Nephron progenitor cell (in vitro differentiated cells): ENCODE measurements around the gene MED17.
A peak's percentile ranks its signal among the peaks of the same experiment; 100 is the strongest.

ENCODE experiments used
- DNase-seq: peaks from one replicate; pipeline ENCODE4 v3.0.0; 2021
- H3K27ac Mint-ChIP-seq: 2 replicates; pipeline ENCODE4 v1.8.0; 2021; ENCODE audit warnings: mild to moderate bottlenecking, moderate library complexity, mixed read lengths
- H3K27me3 Mint-ChIP-seq: 2 replicates; pipeline ENCODE4 v1.8.0; 2021; ENCODE audit warnings: mild to moderate bottlenecking, low read depth, mixed read lengths; ENCODE audit not compliant: poor library complexity
- H3K36me3 Mint-ChIP-seq: 2 replicates; pipeline ENCODE4 v1.8.0; 2021; ENCODE audit warnings: low read depth, mixed read lengths
- H3K4me1 Mint-ChIP-seq: 2 replicates; pipeline ENCODE4 v1.8.0; 2021; ENCODE audit warnings: mixed read lengths
- H3K4me3 Mint-ChIP-seq: 2 replicates; pipeline ENCODE4 v1.8.0; 2021; ENCODE audit warnings: mild to moderate bottlenecking, moderate library complexity, mixed read lengths
- H3K9me3 Mint-ChIP-seq: 2 replicates; pipeline ENCODE4 v1.8.0; 2021; ENCODE audit warnings: mild to moderate bottlenecking, moderate library complexity, mixed read lengths
- TF ChIP-seq, protein P1 (sequence below): fragments of 200-600 bp; sonication (generic); IDR thresholded peaks from 2 replicates; pipeline ENCODE4 v1.5.0; 2021; ENCODE audit warnings: antibody characterized with exemption

The MED17 gene, protein sequence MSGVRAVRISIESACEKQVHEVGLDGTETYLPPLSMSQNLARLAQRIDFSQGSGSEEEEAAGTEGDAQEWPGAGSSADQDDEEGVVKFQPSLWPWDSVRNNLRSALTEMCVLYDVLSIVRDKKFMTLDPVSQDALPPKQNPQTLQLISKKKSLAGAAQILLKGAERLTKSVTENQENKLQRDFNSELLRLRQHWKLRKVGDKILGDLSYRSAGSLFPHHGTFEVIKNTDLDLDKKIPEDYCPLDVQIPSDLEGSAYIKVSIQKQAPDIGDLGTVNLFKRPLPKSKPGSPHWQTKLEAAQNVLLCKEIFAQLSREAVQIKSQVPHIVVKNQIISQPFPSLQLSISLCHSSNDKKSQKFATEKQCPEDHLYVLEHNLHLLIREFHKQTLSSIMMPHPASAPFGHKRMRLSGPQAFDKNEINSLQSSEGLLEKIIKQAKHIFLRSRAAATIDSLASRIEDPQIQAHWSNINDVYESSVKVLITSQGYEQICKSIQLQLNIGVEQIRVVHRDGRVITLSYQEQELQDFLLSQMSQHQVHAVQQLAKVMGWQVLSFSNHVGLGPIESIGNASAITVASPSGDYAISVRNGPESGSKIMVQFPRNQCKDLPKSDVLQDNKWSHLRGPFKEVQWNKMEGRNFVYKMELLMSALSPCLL

DNA sequence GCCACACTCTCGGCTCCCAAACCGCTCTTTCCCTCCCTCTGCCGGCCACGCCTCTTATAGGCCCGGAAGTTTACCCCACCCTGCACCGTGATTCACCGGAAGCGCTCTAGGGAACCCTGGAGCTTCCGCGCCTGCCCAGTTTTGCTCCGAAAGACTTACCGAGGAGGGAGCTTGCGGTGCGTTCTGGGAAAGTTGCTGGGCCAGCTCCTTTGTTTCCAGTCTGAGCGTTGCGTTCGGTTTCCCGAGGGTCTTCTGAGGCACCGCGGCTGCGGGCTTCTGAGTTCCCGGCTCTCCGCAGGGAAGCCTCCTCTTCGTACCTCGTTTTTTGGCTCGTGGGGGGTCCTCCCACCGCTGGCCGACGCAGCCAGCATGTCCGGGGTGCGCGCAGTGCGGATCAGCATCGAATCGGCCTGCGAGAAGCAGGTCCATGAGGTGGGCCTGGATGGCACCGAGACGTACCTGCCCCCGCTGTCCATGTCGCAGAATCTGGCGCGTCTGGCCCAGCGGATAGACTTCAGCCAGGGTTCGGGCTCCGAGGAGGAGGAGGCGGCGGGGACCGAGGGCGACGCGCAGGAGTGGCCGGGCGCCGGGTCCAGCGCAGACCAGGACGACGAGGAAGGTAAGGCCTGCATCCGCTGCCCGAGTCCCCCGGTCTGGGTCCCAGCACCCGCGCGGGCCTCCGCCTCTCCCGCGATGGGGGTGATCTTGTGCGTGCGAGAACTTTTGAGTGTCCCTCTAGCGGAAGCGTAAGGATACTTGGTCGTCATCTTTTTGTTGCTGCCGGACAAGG is at the start of gene MED17:
TSS of gene MED17 (plus strand) at position 138 of the 790 bp plus-strand sequence. CDS start at position 370, 232 bp downstream.
- TF ChIP-seq, protein P1, sequence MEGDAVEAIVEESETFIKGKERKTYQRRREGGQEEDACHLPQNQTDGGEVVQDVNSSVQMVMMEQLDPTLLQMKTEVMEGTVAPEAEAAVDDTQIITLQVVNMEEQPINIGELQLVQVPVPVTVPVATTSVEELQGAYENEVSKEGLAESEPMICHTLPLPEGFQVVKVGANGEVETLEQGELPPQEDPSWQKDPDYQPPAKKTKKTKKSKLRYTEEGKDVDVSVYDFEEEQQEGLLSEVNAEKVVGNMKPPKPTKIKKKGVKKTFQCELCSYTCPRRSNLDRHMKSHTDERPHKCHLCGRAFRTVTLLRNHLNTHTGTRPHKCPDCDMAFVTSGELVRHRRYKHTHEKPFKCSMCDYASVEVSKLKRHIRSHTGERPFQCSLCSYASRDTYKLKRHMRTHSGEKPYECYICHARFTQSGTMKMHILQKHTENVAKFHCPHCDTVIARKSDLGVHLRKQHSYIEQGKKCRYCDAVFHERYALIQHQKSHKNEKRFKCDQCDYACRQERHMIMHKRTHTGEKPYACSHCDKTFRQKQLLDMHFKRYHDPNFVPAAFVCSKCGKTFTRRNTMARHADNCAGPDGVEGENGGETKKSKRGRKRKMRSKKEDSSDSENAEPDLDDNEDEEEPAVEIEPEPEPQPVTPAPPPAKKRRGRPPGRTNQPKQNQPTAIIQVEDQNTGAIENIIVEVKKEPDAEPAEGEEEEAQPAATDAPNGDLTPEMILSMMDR: no peak
- H3K36me3 Mint-ChIP-seq: peaks cover 43% of the 10 kb centered on the region
- no peaks in the 10 kb centered on the region for H3K27me3 Mint-ChIP-seq
- H3K9me3 Mint-ChIP-seq: peaks cover 8% of the 10 kb centered on the region
- H3K4me3 Mint-ChIP-seq: peak within 1 kb of the TSS; percentile 98
- DNase-seq: peak; percentile 86
- H3K4me1 Mint-ChIP-seq: peaks cover 44% of the 10 kb centered on the region
- peak within 1 kb of the TSS; percentile 99 for H3K27ac Mint-ChIP-seq

DNA sequence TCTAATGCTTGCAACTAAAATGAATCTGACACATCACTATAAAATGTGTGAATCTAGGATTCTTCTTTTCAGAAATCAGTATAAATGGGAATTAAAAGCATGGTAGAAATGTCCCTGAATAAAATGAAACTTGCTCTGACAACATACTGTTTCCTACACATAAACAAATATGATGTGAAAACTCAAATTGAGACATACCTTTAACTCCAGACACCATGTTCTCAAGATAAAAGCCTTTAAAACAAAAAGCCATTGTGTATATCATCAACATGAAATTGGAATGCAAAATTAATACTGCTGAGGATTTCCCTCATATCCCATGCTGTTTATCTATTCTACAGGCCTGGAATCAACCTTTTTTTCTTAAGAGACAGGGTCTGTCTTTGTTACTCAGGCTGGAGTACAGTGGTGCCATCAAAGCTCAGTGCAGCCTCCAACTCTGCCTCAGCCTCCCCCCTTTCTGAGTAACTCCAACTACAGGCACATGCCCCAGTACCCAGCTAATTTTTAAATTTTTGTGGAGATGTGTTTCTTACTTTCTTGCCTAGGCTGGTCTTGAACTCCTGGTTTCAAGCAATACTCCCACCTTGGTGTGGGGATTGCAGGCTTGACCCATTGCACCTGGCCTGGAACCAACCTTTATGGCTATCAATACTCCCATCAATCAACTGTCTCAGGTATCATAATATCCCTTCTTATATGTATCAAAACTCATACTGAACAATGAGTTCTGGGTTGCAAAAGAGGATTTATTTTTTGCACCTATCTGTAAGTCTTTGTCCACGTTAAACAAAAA is 49.5 kb upstream of the MED17 start:
- Mint-ChIP-seq H3K27ac (no peak overlapping the region), H3K27me3 (no peaks in the 10 kb centered on the region), H3K9me3 (no peaks in the 10 kb centered on the region), H3K36me3 (peaks cover 90% of the 10 kb centered on the region), H3K4me3 (no peak overlapping the region), H3K4me1 (peaks cover 41% of the 10 kb centered on the region)
- DNase-seq: no peak
- TF ChIP-seq, protein P1: no peak

DNA sequence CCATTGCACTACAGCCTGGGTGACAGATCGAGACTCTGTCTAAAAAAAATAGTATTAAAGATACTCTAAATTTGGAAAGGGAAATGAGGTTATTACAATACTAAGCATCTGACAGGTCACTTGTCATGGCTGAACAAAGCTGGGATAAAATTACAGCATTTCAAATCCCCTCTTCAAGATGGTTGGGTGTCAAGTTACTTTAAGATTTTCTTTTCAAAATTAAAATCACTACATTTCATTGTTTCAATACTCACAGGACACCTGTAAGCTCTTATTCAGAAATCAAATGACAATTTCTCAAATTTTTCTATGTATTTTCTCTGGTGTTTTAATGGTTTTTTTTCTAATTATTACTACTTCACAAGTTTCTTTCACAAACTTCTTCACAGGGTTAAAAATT is 48.5 kb upstream of the MED17 start:
- H3K27ac Mint-ChIP-seq: peak overlapping the region; percentile 73
- no peak for DNase-seq
- TF ChIP-seq, protein P1: no peak
- H3K4me3 Mint-ChIP-seq: peak overlapping the region; percentile 39
- no peaks in the 10 kb centered on the region for H3K27me3 Mint-ChIP-seq
- H3K9me3 Mint-ChIP-seq: no peaks in the 10 kb centered on the region
- peaks cover 46% of the 10 kb centered on the region for H3K4me1 Mint-ChIP-seq
- peaks cover 82% of the 10 kb centered on the region for H3K36me3 Mint-ChIP-seq

DNA sequence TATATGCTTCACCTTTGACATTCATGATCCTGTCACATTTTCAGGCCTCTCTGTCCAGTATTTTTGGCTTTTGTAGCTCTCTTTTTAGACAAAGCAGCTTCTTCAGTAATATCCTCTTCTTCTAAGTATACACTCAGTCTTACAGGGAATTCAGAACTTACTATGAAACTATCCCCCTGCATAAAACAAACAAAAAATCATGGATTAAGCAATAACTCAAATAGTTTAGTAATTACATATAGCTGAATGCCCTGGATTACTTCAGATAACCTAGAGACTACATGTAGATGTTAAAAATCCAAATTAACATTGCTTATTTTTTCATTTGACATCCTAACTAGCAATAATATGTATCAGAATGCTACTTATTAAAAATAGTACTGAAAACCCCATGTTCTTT is 48.0 kb upstream of the MED17 start:
- peak overlapping the region; percentile 73 for H3K27ac Mint-ChIP-seq
- no peak for DNase-seq

More for the DNA sequence above, 48.0 kb upstream of the MED17 start:
- peaks cover 80% of the 10 kb centered on the region for H3K36me3 Mint-ChIP-seq
- H3K27me3 Mint-ChIP-seq: no peaks in the 10 kb centered on the region
- H3K4me3 Mint-ChIP-seq: peak overlapping the region; percentile 39
- TF ChIP-seq, protein P1: no peak
- H3K4me1 Mint-ChIP-seq: peaks cover 46% of the 10 kb centered on the region
- no peaks in the 10 kb centered on the region for H3K9me3 Mint-ChIP-seq
